ENCODE measurements around the gene AHSP.

GRCh38 chr16:31486045-31486444 is 41.7 kb upstream of the AHSP start:
- TF ChIP-seq, protein P1, sequence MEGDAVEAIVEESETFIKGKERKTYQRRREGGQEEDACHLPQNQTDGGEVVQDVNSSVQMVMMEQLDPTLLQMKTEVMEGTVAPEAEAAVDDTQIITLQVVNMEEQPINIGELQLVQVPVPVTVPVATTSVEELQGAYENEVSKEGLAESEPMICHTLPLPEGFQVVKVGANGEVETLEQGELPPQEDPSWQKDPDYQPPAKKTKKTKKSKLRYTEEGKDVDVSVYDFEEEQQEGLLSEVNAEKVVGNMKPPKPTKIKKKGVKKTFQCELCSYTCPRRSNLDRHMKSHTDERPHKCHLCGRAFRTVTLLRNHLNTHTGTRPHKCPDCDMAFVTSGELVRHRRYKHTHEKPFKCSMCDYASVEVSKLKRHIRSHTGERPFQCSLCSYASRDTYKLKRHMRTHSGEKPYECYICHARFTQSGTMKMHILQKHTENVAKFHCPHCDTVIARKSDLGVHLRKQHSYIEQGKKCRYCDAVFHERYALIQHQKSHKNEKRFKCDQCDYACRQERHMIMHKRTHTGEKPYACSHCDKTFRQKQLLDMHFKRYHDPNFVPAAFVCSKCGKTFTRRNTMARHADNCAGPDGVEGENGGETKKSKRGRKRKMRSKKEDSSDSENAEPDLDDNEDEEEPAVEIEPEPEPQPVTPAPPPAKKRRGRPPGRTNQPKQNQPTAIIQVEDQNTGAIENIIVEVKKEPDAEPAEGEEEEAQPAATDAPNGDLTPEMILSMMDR (IDR thresholded peaks at IDR 0.05; ENCODE audit: low read depth, low read length, missing input control), result no peak
- TF ChIP-seq HNF4G (IDR thresholded peaks at IDR 0.05), result no peak
- TF ChIP-seq, protein P2, sequence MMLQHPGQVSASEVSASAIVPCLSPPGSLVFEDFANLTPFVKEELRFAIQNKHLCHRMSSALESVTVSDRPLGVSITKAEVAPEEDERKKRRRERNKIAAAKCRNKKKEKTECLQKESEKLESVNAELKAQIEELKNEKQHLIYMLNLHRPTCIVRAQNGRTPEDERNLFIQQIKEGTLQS (IDR thresholded peaks at IDR 0.05), result no peak
